ENCODE measurements around the gene LITAF.
"Not testable (repeated sequence)": the region's sequence is repeated elsewhere in the genome, so short reads cannot be mapped to it uniquely, and the experiment has no call there.

Gene LITAF

DNA sequence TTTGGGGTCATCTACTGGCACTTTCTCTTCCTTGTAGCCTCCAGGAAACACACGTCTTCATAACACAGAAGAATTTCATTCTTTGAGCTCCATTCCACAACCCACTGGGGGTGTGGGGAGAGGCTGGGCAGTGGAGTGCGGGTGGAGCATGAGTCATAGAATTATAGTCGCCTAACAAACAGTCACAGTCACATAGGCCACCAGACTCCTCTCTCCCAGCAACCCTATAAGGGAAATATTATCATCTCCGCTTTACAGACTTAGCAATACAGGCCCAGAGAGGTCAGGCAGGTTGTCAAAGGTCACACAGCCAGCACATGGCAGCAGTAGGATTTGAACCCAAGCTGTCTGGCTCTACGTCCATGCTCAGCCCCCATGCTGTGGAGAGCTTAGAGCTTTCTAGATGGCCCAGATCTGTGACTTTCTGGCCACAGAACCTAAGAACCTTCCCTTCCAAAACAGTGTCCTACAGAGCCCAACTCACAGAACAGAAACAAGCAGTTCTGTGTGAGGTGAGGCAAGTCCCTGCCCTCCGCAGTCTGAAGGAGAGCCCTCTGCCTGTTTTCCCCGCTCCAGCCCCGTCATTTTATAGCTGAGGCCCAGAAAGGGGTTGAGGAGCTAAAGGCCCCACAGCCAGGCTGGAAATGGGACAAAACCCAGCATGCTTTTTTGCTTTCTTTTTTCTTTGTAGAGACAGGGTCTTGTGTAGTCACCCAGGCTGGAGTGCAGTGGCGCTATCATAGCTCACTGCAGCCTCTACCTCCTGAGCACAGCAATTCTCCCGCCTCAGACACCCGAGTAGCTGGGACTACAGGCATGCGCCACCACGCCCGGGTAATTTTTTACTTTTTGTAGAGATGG, 10.7 kb upstream of the LITAF start:
- DNase-seq: no peak

GRCh38 chr16:11596572-11597226, 10.0 kb upstream of the LITAF start:
- no peak for DNase-seq

DNA sequence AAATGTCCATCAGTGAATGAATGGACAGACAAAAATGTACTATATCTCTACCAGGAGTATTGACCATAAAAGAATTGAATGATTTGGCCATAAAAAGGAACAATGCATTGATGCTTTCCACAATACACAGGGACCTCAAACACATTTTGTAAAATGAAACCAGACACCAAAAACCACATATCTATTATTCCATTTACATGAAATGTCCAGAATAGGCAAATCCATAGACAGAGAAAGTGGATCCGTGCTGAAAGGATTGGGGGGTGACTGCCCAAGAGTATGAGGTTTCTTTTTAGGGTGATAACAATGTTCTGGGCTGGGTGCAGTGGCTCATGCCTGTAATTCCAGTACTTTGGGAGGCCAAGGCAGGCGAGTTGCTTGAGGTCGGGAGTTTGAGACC, 6.9 kb upstream of the LITAF start:
- no peak for DNase-seq

GRCh38 chr16:11593076-11593475, 6.4 kb upstream of the LITAF start:
- not testable (repeated sequence) for DNase-seq

DNA sequence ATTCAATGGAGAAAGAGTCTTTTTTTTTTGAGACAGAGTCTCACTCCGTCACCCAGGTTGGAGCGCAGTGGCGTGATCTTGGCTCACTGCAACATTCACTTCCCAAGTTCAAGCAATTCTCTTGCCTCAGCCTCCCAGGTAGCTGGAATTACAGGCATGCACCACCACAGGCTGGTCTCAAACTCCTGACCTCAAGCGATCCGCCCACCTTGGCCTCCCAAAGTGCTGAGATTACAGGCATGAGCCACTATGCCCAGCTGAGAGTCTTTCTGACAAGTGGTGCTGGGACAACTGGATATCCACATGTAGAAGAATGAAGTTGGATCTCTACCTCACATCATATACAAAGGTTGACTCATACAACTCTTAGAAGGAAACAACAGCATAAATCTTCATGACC, 4.9 kb upstream of the LITAF start:
- not testable (repeated sequence) for DNase-seq

- no peak for DNase-seq
Observed at GRCh38 chr16:11589198-11589550, 2.5 kb upstream of the LITAF start.

DNA sequence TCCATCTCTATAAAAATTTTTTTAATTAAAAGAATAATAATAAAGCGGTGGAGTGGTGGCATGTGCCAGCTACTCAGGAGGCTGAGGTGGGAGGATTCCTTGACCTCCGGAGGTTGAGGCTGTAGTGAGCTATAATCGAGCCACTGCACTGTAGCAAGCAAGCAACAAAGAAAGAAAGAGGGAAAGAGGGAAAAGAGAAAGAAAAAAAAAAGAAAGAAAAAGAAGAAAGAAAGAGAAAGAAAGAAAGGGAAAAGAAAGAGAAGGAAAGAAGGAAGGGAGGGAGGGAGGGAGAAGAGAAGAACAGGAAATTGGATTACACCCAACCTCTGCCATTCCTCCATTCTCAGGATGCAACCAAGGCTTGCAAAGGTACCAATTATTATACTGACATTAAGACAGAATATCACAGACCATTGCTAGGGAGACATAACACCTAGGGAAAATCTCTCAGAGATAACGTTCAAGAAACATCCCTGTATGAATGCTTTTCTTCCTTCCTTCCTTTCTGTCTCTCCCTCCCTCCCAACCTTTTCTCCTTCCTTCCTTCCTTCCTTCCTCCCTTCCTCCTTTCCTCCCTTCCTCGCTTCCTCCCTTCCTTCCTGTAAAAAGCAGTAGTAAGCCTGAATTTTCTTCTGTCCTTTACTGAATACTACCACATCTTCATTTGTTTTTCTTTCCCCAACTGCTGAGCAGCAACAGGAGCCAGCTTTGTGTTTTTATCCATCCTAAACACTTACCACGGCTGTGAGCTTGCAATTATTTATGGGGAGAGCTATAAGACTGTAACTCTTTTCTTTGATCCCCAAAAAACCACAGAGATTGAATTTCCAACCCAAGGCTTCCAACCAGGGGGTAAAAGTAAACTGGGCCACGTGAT, 1.8 kb upstream of the LITAF start:
- DNase-seq: no peak

DNA sequence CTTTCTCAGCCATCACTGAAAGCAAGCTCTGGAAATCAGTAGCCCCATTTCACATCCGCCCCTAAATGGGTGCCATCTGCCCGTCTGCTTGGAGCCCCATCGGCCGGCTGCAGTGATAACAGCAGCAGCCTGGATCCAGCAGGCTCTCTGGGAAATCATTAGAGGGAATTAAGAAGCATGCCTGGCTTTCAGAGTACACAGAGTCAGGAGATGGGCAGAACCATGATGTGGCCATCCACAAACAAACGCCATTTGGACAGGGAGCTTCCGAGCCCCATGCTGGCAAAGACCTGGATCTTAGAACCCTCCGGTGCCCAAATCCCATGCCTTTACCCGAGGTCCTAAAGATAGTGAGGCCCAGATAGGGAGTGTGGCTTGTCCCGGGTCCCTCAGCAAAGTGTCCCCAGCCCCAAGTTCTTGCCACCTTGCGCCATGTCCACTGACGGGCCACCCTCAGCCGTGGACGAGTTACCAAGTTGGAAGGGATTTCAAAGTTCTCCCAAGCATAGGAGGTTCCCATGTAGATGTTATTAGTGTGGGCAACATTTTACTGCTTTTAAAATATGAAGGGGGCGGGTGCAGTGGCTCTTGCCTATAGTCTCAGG, 1.0 kb upstream of the LITAF start:
- DNase-seq: no peak

GRCh38 chr16:11586378-11586855, 302 bp downstream of the LITAF start:
- DNase-seq: no peak

GRCh38 chr16:11585460-11586377, 1.0 kb downstream of the LITAF start:
- no peak for DNase-seq

DNA sequence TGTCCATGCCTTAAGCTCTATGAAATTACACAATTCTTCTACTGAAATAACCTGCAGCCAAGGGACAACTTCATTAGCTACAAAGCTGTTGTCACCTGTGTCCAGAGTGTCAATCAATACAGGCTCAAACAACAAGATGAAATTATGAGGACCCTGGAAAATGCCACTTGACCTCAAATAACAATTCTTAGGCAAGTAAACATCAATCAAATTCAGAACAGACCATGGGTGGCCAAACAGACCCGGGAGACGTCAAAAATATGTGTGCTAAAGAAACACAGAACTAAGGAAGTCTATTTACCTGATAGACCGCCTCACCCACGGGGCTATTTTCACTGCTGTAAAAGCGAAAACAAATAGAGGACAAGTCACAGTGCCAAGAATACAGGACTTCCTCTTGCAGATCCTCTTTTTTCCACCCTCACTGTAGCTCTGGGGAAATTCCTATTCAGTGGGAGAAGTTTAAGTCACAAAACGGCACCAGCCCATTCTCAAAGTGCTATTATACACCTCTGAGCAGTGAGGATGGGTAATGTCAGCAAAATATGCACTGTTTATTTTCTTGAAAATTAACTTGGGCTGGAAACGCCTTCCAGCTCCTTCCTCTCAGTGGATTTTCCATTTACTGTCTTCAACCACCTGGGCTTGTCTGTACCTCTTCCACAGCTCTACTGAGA, 2.7 kb downstream of the LITAF start:
- DNase-seq: no peak

DNA sequence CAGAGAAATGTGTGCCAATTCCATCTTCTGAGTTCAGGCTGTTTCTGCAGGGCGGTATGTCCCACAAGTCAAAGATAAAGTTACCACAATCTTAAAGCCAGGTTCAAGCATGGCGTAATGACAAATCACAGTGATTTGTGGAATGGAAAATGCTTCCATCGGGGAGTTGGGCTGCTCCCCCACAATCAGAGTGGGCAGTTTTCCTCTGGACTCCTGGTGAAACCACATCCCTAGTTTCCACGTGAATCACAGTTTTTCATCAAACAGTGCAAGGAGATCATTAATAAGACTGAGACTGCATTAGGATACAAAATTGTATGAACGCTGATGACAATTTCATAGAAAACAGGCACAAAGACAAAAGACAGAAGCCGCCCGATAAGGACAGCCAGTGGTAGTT, 3.6 kb downstream of the LITAF start:
- no peak for DNase-seq

DNA sequence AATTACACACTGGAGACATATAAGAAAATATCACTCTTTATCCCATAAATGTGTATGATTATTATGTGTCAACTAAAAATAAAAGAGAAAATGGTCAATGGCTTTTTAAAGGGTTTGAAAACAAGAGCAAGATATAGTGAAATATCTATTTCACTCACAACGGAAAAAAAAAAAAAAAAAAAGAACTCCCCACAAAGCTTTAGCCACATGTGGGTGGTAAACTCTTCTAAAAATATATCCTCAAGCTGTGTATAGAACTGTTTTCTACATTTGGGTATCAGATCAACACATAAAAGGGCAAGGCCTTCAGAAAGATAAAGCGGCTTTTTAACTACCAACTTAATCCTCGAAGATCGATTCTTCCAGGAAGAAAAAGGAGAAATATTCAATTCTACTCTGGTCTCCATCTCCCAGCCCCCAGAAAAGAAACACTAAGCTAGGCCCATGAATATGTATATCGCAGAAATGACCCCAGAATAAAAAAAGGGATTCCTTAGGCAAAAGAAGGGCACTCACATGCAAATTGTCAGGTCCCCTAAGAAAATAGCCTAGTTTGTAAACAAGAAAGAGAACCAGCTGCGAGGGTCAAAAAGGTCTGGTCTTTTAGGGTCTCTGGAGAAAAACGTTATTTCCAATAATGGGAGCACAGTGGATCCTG, 4.4 kb downstream of the LITAF start:
- DNase-seq: no peak

DNA sequence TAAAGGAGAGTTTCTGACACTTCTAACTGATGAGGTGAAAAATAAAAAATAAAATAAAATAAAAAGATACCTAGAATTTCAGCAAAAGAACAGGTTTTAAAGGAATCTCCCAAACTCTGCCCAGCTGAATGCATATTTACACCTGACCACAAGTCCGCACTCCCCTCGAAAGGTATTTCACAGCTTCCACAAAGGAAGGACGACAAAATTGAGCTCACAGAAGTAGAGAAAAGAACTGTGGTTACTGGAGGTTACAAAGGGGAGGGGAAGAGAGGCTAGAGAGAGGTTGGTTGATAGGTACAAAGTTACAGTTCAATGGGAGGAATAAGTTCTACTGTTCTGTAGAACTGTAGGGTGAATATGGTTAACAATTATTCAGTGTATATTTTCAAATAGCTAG, 5.0 kb downstream of the LITAF start:
- DNase-seq: no peak

DNA sequence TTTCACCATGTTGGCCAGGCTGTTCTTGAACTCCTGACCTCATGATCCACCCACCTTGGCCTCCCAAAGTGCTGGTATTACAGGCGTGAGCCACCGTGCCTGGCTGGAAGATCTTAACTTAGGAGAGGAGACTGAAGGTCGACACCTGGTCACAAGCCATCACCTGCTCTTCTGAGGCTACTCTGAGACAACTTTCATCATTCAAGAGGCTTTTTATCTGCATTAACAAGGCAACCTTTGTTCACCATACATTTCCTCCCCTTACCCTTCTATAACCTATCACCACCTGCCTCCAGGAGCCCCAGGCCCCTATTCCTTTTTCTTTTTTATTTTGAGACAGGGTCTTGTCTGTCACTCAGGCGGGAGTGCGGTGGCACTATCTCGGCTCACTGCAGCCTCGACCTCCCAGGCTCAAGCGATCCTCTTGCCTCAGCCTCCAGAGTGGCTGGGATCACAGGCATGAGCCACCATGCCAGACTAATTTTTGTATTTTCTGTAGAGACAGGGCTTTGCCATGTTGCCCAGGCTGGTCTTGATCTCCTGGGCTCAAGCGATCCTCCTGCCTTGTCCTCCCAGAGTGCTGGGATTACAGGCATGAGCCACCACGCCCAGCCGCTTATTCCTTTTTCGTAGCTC, 6.2 kb downstream of the LITAF start:
- no peak for DNase-seq

- DNase-seq: not testable (repeated sequence)
Observed at GRCh38 chr16:11577290-11577660, 9.4 kb downstream of the LITAF start.

- DNase-seq: no peak
Observed at GRCh38 chr16:11576427-11577289, 10.1 kb downstream of the LITAF start.

DNA sequence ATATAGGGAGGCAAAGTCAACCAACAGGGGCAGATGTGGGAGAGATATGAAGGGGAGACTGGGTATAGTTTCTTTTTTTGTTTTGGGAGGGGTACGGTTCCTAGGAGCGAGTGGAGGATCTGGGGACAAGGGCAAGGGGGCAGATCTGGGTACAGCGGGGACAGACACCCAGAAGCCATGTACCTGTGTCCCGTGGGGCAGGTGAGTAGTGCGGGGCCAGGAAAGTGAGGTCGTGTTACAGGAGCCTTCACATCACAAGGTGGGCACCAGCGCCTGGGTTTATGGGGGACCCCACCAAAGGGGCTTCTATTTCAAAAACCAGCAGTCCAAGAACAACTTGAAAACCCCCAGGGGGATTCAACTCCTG, 11.5 kb downstream of the LITAF start:
- no peak for DNase-seq

- DNase-seq: no peak
Observed at GRCh38 chr16:11572301-11572995, 14.3 kb downstream of the LITAF start.

Data from NCI-H2029 treated with DMSO at 0.1 percent for 48 hours (cell line).